ENCODE measurements around the gene CDC42SE1. TPM values are rescaled to one million over a fixed set of nuclear protein-coding genes. Genes with fewer than 3 reads are reported as not detected.

Gene CDC42SE1
- total and polyA plus RNA-seq, 5 donors from 2014 or later = 119 to 496 (median 146) TPM

Other genes starting within 250 kb of the CDC42SE1 start
- 43.3 TPM for gene ARNT, start 183.0 kb downstream of the CDC42SE1 start, total RNA-seq
- 10 to 100 TPM; 25.9 to 29.0 (median 27.0) TPM for gene ARNT, start 183.0 kb downstream of the CDC42SE1 start, polyA plus RNA-seq
- gene CTXND2, start 172.5 kb downstream of the CDC42SE1 start, total RNA-seq = not detected
- gene CTXND2, start 172.5 kb downstream of the CDC42SE1 start, polyA plus RNA-seq = not detected
- 48.7 TPM for gene SETDB1, start 133.3 kb downstream of the CDC42SE1 start, total RNA-seq
- 10 to 100 TPM in 3 of 4 donors, 1 to 10 TPM in 1; 9.4 to 13.6 (median 12.3) TPM for gene SETDB1, start 133.3 kb downstream of the CDC42SE1 start, polyA plus RNA-seq
- gene CERS2, start 84.8 kb downstream of the CDC42SE1 start, total RNA-seq = 99.1 TPM
- 100 to 1,000 TPM; 179 to 201 (median 189) TPM for gene CERS2, start 84.8 kb downstream of the CDC42SE1 start, polyA plus RNA-seq
- not detected for gene ANXA9, start 77.3 kb downstream of the CDC42SE1 start, total RNA-seq
- not detected for gene ANXA9, start 77.3 kb downstream of the CDC42SE1 start, polyA plus RNA-seq
- 12.9 TPM for gene MINDY1, start 52.7 kb downstream of the CDC42SE1 start, total RNA-seq
- gene MINDY1, start 52.7 kb downstream of the CDC42SE1 start, polyA plus RNA-seq = 1 to 10 TPM; 3.0 to 8.9 (median 5.1) TPM
- gene PRUNE1, start 51.2 kb downstream of the CDC42SE1 start, total RNA-seq = 18.0 TPM
- 10 to 100 TPM; 46.5 to 56.3 (median 52.3) TPM for gene PRUNE1, start 51.2 kb downstream of the CDC42SE1 start, polyA plus RNA-seq
- 0.94 TPM for gene BNIPL, start 23.0 kb downstream of the CDC42SE1 start, total RNA-seq
- under 1 TPM; 0.07 to 0.43 (median 0.18) TPM for gene BNIPL, start 23.0 kb downstream of the CDC42SE1 start, polyA plus RNA-seq
- gene C1orf56, start 11.9 kb downstream of the CDC42SE1 start, total RNA-seq = 0.67 TPM
- gene C1orf56, start 11.9 kb downstream of the CDC42SE1 start, polyA plus RNA-seq = 1 to 10 TPM; 3.5 to 4.8 (median 4.1) TPM
- 3.9 TPM for gene MLLT11, start 775 bp upstream of the CDC42SE1 start, total RNA-seq
- gene MLLT11, start 775 bp upstream of the CDC42SE1 start, polyA plus RNA-seq = 1 to 10 TPM; 3.1 to 4.4 (median 4.2) TPM
- gene GABPB2, start 11.1 kb upstream of the CDC42SE1 start, total RNA-seq = 26.4 TPM
- 1 to 10 TPM; 5.4 to 8.1 (median 6.0) TPM for gene GABPB2, start 11.1 kb upstream of the CDC42SE1 start, polyA plus RNA-seq
- 7.2 TPM for gene SEMA6C, start 87.0 kb upstream of the CDC42SE1 start, total RNA-seq
- gene SEMA6C, start 87.0 kb upstream of the CDC42SE1 start, polyA plus RNA-seq = under 1 TPM; 0.63 to 0.76 (median 0.73) TPM
- gene TNFAIP8L2, start 97.0 kb upstream of the CDC42SE1 start, total RNA-seq = 4.3 TPM
- 10 to 100 TPM; 32.9 to 62.5 (median 47.2) TPM for gene TNFAIP8L2, start 97.0 kb upstream of the CDC42SE1 start, polyA plus RNA-seq
- 0.54 TPM for gene LYSMD1, start 106.3 kb upstream of the CDC42SE1 start, total RNA-seq
- under 1 TPM in 3 of 4 donors, not detected in 1; 0.14 to 0.18 (median 0.14) TPM for gene LYSMD1, start 106.3 kb upstream of the CDC42SE1 start, polyA plus RNA-seq
- 51.0 TPM for gene SCNM1, start 106.5 kb upstream of the CDC42SE1 start, total RNA-seq
- 100 to 1,000 TPM in 1 of 4 donors, 10 to 100 TPM in 3; 74.3 to 104 (median 90.5) TPM for gene SCNM1, start 106.5 kb upstream of the CDC42SE1 start, polyA plus RNA-seq
- 3.3 TPM for gene TMOD4, start 116.4 kb upstream of the CDC42SE1 start, total RNA-seq
- not detected for gene TMOD4, start 116.4 kb upstream of the CDC42SE1 start, polyA plus RNA-seq
- 41.8 TPM for gene VPS72, start 130.6 kb upstream of the CDC42SE1 start, total RNA-seq
- 100 to 1,000 TPM in 1 of 4 donors, 10 to 100 TPM in 3; 83.0 to 101 (median 95.0) TPM for gene VPS72, start 130.6 kb upstream of the CDC42SE1 start, polyA plus RNA-seq
- gene PIP5K1A, start 138.9 kb upstream of the CDC42SE1 start, total RNA-seq = 60.3 TPM
- gene PIP5K1A, start 138.9 kb upstream of the CDC42SE1 start, polyA plus RNA-seq = 10 to 100 TPM; 12.0 to 17.5 (median 15.1) TPM
- gene PSMD4, start 195.1 kb upstream of the CDC42SE1 start, total RNA-seq = 91.6 TPM
- gene PSMD4, start 195.1 kb upstream of the CDC42SE1 start, polyA plus RNA-seq = 100 to 1,000 TPM; 242 to 392 (median 297) TPM
- 31.9 TPM for gene ZNF687, start 222.7 kb upstream of the CDC42SE1 start, total RNA-seq
- gene ZNF687, start 222.7 kb upstream of the CDC42SE1 start, polyA plus RNA-seq = 1 to 10 TPM in 3 of 4 donors, under 1 TPM in 1; 0.46 to 1.9 (median 1.4) TPM

Data from CD4-positive, CD25-positive, alpha-beta regulatory T cell (primary cell).